Astrocyte of the spinal cord (primary cell): ENCODE data around the gene SCP2.

Source experiments
- DNase-seq: peaks from one replicate; pipeline ENCODE4 v3.0.0; 2011; ENCODE audit warnings: low read depth, low spot score
- H3K4me3 ChIP-seq: 2 replicates; pipeline ENCODE4 v1.5.1; 2011; ENCODE audit warnings: low read depth, mild to moderate bottlenecking, low read length, moderate library complexity
- CTCF ChIP-seq: IDR thresholded peaks from 2 replicates; pipeline ENCODE4 v1.5.1; 2012; ENCODE audit warnings: low read depth, mild to moderate bottlenecking, low read length, inconsistent platforms
- in situ Hi-C: cut with HindIII; loops from 2 replicates; pipeline ENCODE4 v1.10.0; 2017; ENCODE audit warnings: low sequenced_read_pairs

Gene SCP2

GRCh38 chr1:52907812-52908153 is 19.3 kb upstream of the SCP2 start:
- no peak for TF ChIP-seq CTCF
- no peak overlapping the region for H3K4me3 ChIP-seq
- no peak for DNase-seq
- in situ Hi-C loops, result no loop called here

- no peak for DNase-seq
- TF ChIP-seq CTCF, result no peak
- no peak overlapping the region for H3K4me3 ChIP-seq
- in situ Hi-C loops, result no loop called here
These were observed 15.5 kb upstream of the SCP2 start for GRCh38 chr1:52911541-52911940.

GRCh38 chr1:52913014-52913413 is 14.1 kb upstream of the SCP2 start:
- TF ChIP-seq CTCF, result no peak
- in situ Hi-C loops, result no loop called here
- no peak for DNase-seq
- H3K4me3 ChIP-seq, result no peak overlapping the region

GRCh38 chr1:52913537-52913936 is 13.5 kb upstream of the SCP2 start:
- in situ Hi-C loops, result no loop called here
- TF ChIP-seq CTCF, result peak; percentile 9
- no peak overlapping the region for H3K4me3 ChIP-seq
- DNase-seq, result no peak

GRCh38 chr1:52914463-52914862 is 12.6 kb upstream of the SCP2 start:
- TF ChIP-seq CTCF, result no peak
- no peak overlapping the region for H3K4me3 ChIP-seq
- in situ Hi-C loops, result no loop called here
- DNase-seq, result no peak

GRCh38 chr1:52915211-52915854 is 11.7 kb upstream of the SCP2 start:
- in situ Hi-C loops, result no loop called here
- TF ChIP-seq CTCF, result no peak
- no peak overlapping the region for H3K4me3 ChIP-seq
- DNase-seq, result no peak

GRCh38 chr1:52915855-52916220 is 11.2 kb upstream of the SCP2 start:
- no peak for TF ChIP-seq CTCF
- no peak for DNase-seq
- in situ Hi-C loops, result no loop called here
- no peak overlapping the region for H3K4me3 ChIP-seq
